Measurements from ENCODE around the gene TRAF3IP3.

TRAF3IP3 gene

DNA sequence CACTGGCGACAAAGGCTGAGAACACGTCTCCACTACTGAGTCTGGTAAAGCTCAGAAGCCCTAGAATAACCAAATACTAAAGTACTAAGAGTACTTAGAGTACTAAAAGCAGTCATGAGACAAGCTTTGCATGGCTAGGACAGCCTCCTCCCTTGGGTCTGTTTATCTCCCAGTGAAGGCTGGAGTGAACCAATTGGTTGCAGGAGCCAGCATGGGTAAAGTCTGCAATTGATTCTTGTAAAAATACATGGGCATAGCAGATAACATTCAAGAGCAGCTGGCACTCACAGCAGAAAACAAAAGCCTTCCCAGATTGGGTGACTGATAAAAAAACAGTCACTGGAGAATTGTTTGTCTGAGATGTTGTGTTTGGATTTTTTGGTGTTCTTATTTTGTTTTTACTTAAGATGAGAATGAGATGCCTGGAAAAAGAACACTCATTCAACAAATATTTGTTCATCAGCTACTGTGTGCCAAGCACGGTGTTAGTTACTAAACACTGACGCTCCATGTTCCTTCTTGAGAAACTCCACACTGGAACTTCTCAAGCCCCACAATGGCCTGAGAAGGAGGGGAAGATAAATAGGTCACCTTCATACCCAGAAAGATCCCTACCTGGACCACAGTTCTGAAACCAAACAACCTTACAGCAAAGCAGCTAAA, 46.4 kb downstream of the TRAF3IP3 start:
- no peak for DNase-seq

- no peak for DNase-seq
Observed at GRCh38 chr1:209802780-209803152, 46.9 kb downstream of the TRAF3IP3 start.

- DNase-seq: no peak
Observed at GRCh38 chr1:209803568-209803967, 47.7 kb downstream of the TRAF3IP3 start.

- DNase-seq: no peak
Observed at GRCh38 chr1:209805341-209805781, 49.5 kb downstream of the TRAF3IP3 start.

DNA sequence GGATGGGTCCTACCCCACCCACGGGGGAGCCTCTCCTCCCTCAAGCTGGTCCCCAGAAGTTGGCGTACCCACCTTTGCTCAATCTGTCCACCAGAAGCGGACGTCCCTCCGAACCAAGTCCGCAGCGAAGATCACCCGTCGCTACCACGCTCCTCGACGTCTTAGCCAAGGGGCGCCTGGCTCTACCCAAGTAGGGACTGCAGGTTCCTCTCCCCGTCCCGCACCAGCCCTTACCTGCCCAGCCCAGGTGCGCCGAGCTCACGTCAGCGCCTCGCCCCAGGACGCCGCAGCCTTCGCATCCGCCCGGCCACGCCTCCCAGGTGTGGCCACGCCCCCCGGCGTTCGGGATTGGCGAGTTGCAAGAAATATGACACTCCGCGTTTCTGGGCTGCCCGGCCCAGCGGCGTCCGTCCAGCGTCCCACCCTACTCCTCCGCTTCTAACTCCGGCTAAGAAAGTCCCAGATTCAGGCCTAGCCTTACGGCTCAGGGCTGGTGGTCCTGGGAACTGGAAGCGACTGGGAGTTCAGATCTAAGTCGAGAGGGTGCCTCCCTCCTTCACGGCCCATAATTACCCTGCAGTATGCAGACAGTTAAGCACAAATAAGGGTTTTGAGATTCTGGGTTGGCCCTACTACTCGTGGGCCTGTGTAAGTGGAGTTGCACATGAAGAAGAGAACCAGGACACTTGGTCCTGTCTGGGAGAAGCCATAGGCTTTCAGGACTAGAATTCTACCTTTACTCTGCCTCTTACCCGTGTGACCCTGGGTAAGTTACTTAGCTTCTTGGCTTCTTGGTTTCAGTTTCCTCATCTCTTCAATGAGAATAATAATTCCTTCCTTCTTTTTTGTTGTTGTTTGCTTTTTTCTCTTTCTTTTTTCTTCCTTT, 50.3 kb downstream of the TRAF3IP3 start, which contains the start of gene IRF6:
TSS of gene IRF6 (minus strand) at position 268 of the 886 bp plus-strand sequence. CDS start 4,729 bp downstream, outside the sequence.
- DNase-seq: no peak

DNA sequence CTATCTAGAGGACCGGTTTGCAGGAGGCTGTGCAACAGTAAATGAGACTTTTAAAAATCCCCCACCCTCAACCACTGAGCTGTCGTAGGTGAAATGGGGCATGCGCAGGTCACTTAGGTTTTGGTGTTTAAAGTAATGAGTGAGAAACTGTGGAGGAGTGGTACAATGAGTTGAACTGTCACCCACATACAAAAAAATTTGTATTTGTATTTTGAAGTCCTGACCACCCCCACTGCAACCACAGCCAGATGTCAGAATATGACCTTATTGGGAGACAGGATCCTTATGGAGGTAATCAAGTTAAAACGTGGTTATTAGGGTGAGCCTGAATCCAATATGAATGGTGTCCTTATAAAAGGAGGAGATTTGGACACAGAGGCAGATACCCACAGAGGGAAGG, 51.7 kb downstream of the TRAF3IP3 start:
- no peak for DNase-seq

- DNase-seq: no peak
Observed at GRCh38 chr1:209808059-209808581, 52.3 kb downstream of the TRAF3IP3 start.

GRCh38 chr1:209809611-209810010, 53.8 kb downstream of the TRAF3IP3 start:
- DNase-seq: no peak

DNA sequence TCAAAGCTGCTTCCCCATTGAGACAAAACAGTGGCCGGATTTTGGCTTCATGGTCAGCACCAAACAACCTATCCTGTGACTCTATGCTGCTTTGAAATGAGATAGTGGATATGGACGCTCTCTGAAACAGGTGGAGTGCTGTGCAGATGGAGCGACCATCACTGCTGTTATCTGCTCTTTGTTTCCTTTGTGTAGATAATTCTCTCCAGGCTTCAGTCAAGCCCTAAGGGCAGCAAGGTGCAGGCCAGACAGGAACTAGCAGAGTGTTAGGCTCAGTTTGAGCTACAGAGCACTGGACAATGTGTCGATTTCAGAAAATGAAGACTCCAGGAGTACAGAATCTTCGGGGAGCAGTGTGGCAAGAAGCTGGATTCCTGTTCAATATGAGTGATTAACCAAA, 54.9 kb downstream of the TRAF3IP3 start:
- no peak for DNase-seq

GRCh38 chr1:209813902-209814301, 58.0 kb downstream of the TRAF3IP3 start:
- no peak for DNase-seq

DNA sequence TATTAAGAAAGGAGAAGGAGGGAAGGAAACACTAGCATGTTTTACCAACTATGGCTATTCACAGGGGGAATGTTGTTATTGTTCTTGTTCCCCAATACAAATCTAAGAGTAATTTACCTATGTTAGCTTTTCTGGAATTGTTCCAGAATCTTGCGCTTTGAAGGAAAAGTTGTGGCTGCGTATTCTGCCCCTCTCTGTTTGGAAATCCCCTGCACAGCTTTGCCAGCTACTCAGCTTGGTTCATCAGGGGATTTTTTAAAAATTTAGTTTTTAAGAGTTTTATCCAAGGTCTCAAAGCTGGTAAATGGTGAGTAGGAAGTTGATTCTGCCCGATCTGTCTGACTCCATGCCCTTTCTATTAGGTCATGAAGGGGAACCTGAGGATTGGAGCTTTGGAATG, 59.6 kb downstream of the TRAF3IP3 start:
- no peak for DNase-seq

DNA sequence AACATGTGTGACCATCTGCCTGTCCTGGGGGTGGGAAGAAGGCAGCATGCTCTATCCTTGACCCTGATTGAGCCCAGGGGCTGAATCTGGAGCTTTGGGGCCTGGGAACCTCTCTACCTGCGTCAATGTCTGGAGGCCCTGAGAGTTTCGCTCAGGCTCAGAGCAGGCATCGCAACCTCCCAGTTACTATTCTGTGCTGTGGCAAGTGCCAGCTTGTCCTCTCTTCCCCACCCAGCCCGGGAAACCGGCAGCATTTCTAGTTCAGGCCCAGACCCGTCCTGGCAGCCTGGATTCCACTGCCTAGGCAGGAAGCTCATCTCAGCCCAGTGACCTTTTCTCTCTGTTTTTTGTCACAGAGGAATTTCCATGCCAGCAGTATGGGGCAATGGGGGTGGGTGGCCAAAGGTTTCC, 60.1 kb downstream of the TRAF3IP3 start:
- no peak for DNase-seq

GRCh38 chr1:209816923-209817322, 61.1 kb downstream of the TRAF3IP3 start:
- no peak for DNase-seq

GRCh38 chr1:209817691-209818090, 61.8 kb downstream of the TRAF3IP3 start:
- no peak for DNase-seq

DNA sequence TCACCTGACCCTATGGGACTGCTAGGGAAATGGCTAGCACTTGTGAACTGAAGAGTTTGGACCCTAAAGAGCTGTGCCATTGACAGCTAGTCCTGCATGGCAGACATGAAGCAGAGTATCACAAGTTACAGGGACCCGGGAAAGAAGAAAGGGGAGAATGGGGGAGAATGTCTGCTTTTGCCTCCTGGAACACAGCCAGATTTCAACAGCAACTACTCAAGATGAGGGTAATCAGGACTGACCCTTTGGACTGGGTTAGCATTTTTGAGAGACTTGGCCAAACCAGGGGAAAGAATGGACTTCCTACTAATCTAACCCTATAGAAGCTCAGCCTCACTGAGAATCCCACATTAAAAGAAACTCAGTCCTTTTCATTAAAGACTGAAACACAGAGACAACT, 63.2 kb downstream of the TRAF3IP3 start:
- DNase-seq: no peak

- no peak for DNase-seq
Observed at GRCh38 chr1:209820986-209821385, 65.1 kb downstream of the TRAF3IP3 start.

DNA sequence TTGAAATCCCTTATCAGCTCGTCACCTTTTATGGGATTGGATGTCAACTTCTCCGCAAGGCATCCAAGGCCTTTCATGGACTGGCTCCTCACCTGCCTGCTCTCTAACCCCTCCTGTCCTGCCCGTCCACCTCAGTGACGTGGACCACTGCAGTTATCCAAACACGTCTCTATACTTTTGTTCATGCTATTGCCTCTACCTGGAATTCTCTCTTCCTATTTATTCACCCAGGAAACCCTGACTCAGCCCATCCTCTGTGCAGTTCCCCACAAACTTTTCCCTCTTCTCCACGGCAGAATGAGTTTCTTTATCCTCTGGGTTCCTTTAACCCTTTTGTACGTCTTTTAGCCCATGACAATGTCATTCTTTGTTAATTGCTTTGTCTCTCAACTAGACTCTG, 66.9 kb downstream of the TRAF3IP3 start:
- DNase-seq: no peak

- peak; percentile 52 to 60 for DNase-seq
Observed at GRCh38 chr1:209823143-209824041, 67.5 kb downstream of the TRAF3IP3 start.

- no peak for DNase-seq
Observed at GRCh38 chr1:209825591-209826434, 70.0 kb downstream of the TRAF3IP3 start.

- peak; percentile 95 to 96 for DNase-seq
Observed at GRCh38 chr1:209827384-209828262, 71.8 kb downstream of the TRAF3IP3 start, which contains the start of gene UTP25. TSS of gene UTP25 (plus strand) at chr1:209827972. CDS start at chr1:209828064, 92 bp downstream.

DNA sequence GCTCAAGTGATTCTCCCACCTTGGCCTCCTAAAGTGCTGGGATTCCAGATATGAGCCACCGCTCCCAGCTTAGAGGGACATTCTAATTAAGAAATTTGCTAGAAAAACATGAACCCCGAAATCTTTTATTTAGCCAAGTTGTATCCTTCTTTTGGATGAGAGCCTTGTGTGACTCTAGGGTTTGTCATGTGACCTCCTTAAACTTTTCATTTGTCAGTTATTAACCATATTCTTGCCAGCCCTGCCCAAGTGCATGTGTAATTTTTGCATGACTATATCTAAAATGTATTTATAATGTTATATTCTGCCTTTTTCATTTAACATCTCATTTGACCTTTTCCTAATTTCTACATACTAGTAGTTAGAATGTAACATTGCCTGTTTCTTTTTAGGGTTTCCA, 73.9 kb downstream of the TRAF3IP3 start:
- no peak for DNase-seq
